Stimulated activated naive CD4-positive, alpha-beta T cell (primary cell): ENCODE results near the gene TIFAB.
"Not testable (repeated sequence)": the region's sequence is repeated elsewhere in the genome, so short reads cannot be mapped to it uniquely, and the experiment has no call there.

Source experiments
- DNase-seq, 6 experiments: peaks; one replicate each; lab custom pipeline; 2025; lab: John Stamatoyannopoulos, UW

Gene TIFAB, protein sequence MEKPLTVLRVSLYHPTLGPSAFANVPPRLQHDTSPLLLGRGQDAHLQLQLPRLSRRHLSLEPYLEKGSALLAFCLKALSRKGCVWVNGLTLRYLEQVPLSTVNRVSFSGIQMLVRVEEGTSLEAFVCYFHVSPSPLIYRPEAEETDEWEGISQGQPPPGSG

DNA sequence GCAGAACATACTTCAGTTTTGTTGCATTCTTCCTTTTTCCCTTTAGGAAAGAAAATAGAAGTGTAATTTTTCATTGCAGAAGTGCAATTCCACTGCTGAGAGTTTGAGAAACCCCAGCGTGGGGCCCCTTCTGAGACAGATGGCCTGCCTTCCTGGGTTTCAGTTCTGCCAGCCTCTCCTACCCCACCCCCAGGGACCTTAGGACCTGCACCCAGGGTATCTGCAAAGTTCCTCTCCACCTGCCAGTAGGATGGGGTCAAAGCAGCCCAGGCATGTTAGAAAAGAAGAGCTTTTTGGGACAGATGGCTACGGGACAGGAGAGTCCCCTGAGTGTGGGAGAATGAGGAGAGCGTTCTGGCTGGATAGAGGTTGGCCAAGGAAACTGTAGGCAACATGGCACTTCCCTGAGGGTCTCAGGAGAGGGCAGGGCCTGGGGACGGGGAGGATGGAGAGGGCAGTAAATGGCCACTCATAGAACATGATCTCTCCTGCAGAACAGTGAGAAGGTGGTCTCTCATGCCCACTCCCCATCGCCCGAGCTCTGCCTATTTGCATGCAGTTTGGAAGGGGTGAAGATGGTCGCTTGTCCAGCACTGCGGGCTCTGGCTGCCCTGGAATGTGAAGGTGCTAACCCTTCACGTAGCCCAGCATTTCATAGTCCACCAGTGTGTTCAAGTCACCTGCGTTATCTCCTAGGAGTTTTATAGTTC, at the start of gene TIFAB:
Gene TIFAB (minus strand): TSS at position 31 of the 710 bp plus-strand sequence. CDS start 2,412 bp downstream, outside the sequence.
- DNase-seq = no peak

DNA sequence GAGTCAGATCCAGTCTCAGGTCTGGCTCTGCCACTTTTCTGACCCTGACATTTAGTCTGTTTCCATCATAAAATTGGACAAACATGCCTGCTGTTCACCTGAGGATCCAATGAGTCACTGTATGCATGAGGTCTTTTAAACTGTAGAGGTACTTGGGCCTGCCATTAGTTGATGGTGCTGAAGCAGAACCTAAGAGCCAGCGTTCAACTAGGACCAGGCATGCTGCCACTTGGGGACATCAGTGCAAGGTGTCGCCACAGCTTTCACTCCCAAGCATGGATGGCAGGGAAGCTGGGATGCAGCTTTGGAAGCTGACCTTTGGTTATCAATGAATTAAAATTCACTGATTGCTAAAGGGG, 46.5 kb upstream of the TIFAB start:
- no peak for DNase-seq

DNA sequence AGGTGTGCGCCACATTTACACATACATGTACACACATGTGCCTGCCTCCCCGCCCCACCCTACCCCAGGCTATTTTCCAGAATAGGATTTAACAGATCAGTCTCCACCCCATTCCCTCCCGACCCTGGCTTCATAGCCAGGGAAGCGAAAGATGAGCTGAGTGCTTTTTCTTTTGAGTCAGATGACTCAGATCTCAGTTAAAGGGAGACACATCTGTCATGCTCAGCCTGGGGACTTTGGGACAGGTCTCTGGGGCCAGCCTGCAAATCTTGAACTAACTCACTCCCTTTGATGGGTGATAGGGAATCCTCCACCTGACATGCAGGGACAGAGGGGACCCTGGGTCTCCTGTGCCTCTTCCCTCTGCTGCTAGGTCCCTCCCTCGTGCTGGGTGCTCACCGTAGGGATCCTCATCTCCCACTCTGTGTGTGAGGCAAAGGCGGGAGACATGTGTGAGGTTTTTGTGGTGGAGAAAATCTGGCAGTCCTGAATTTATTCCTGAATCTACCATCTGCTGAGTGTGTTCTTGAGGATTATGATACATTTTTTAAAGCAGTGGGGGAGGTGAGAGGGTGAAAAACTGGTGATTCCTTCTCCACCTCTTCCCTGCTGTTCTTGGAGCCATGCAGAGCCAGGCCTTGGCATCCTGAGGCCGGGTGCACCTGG, 46.0 kb upstream of the TIFAB start:
- DNase-seq = no peak

DNA sequence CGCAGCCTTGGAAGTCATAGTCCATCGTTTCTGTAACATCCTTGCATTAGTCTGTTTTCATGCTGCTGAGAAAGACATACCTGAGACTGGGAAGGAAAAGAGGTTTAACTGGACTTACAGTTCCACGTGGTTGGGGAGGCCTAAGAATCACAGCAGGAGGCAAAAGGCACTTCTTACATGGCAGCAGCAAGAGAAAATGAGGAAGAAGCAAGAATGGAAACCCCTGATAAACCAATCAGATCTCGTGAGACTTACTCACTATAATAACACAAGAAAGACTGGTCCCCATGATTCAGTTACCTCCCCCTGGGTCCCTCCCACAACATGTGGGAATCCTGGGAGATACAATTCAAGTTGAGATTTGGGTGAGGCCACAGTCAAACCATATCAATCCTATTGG, 43.4 kb upstream of the TIFAB start:
- DNase-seq = not testable (repeated sequence)

DNA sequence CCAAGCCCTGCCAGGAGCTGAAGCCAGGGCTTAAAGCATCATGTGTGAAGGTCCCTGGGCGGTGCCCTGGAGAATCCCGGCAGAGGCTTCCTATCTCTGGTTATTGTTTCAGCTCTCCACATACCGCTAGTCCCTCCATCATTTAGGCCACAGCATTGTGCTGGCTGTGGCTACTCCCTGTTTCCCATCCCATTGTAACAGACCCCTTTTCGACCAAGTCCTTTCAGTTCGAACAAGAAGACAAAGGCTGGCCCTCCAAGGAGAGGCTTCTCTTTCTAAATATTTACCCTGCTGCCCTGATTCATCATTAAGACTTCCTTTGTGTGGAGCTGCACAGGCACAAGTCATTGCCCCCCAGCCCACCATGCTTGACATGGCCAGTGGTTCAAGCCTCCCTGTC, 42.0 kb upstream of the TIFAB start:
- DNase-seq = no peak

DNA sequence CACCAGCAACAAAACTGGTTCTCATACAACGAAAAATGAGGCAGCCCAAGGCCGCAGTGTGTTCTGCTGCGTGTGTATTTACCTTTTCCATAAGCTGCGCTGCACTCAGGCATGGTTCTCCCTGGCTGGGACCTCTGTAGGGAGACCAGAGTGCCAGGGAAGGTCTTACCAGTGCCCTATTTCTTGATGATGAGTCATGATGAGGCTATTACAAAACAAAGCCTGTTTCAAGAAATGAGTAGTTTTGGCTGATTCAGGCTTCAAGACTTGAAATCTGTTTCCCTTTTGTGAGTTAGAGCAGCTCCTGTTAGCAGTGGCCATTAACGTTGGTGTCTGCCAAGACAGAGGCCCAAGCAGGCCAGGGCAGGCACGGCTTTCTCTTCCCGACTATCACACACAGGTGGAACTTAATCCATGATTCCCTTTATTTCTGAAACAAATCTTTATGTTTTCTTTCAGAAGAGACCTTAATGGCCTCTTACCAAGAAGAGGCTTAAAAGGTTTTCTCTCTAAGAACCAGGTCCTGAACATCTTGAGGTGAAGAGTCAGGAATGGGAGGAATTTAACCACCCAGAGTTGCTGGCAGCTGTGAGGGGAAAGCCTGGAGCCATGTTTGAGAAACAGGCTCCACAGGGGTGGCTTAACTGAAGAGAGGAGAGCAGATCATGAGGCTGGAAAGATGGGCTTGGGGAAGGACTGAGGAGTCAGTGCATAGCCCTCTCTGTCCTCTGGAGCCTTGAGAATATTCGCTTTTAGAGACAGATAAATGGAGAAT, 41.4 kb upstream of the TIFAB start:
- DNase-seq = no peak

DNA sequence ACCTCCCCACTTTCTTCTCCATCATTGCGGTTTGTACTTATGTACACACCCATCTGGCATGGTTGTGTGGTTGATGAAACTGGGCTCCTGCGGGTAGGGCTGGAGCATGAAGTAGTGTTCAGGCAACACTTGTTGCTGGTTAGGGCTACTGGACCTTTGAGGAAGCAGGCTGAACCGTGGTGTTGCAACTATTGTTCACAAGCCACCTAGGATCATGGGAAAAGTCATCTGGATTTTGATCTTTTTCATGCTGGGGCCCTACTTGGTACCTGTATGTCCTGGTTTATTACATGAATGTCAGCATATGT, 40.1 kb upstream of the TIFAB start:
- no peak for DNase-seq

DNA sequence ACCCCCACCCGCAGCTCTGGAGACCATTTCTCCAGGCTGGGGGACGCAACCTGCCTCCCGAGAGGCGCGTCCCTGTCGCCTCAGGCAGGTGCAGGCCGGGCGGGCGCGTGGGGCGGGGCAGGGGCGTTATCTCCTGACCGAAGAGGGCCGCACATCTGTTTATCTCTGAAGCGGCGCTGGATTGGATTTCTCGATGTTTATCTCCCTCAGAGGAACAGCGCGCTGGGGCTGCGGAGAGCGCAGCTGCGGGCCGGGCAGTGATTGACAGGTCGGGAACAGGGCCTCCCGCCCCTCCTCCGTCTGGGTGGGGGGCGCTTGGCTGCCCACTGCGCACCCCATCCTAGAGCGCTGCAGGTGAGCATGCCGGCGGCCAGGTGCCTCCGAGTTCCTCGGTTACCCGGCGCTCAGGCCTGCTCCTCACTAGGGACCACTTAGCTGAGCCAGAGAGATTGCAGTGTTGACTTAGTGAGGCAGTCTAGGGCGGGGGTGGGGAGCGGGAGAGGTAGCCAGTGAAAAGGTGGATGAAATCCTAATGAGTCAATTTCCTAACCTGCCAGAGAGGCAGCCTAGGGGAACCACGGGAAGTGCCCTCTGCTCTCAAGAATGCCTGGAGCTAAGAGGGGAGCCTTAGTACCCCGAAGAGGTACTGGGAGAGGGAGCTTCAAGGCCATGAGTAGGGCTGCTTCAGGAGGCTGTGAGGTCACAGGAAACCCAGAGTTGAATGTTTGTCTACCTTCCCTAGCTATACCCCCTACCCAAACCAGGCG, 39.6 kb upstream of the TIFAB start:
- DNase-seq = no peak

DNA sequence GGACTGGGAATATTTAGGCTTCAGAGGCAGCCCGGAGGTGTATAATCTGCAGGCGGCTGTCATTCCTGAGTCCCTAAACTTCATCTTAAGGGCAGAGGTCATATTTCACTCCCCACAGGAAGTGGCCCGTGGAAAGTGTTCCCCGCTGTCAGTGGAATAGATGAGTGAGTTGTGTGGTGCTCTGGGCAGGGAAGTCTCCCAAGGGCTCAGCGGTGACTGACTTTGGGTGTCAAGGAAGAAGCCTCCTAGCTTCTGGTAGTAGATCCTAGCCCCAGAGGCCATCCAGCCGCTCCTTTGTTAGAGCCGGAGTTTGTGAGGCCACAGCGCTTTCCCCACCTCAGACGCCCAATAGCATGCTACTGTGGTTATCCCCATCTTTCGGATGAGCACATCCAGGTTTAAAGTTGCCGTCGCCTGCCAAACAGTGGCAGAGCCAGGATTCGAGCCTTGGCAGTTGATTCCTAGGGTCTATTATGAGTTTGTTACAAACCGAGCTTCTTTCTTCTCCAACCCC, 38.9 kb upstream of the TIFAB start:
- no peak for DNase-seq

DNA sequence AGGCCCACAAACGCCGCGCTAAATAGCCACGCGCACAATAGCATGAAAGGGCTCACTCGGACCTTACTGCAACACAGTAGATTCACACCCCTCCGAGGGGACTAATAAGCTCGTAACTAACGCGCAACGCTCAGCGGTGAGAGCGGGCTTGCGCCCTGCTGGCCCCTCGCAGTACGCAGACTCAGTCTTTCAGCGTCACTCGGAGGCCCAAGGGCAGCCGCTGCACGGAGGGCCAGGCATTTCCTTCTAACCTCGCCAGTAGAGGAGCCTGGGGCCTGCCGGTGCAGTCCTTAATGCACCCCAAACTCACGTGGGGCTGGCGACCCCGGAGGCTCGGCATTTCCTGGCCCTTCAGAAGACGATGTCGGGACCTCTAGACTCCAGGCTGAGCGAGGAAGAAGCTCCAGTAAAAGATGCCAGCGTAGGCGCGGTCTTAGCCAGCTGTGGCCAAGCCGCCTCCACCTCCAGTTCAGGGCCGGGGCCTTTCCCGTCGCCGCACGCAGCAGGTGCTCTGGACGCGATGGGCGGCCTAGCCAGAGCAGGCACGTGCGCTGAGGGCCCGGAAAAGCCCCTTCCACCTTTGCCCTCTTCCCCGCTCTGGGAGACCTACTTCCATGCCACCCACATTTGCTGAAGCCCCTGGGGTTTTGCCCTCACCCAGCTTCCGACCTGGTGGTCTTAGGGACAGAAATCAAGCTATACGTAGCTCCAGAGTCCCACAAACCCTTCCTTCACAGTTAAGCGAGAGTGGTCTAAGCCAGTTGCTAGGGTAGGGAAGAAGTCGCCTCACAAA, 38.3 kb upstream of the TIFAB start:
- DNase-seq = no peak

DNA sequence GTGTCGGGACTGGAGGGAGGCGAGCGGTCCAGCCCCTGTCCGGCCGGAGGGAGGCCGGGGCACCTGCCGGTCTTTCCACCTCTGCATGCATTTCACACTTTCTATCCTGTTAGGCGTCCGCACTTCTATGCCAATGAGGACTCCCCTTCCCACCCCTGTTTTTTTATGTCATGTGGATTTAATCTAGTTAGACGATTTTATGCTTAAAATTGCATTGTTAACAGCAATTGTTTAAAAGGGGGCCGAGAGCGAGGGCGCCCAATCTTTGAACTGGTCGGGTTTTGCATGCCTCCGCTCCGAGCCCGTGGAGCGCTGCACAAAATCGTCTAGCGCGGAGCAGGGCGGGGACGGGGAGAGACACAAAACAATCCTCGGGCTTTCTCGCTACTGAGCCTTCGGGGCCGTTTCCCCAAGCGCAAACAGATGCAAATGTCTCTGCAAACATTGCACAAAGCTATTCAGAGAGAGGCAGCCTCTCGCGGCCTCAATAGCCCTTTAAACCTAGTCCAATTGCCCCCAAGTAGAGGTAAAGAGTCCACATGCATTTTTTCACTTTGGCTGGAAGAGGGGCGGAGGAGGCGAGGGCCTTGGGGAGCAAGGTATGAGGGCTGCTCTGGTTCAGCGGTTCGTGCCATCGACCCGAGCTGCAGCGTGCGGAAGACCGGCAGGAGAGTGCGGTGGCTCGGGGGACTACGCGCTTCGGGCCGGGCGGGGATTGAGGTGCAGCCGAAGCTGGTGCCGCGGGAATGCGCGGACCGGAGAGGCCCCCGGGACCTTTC, 37.5 kb upstream of the TIFAB start:
- no peak for DNase-seq

DNA sequence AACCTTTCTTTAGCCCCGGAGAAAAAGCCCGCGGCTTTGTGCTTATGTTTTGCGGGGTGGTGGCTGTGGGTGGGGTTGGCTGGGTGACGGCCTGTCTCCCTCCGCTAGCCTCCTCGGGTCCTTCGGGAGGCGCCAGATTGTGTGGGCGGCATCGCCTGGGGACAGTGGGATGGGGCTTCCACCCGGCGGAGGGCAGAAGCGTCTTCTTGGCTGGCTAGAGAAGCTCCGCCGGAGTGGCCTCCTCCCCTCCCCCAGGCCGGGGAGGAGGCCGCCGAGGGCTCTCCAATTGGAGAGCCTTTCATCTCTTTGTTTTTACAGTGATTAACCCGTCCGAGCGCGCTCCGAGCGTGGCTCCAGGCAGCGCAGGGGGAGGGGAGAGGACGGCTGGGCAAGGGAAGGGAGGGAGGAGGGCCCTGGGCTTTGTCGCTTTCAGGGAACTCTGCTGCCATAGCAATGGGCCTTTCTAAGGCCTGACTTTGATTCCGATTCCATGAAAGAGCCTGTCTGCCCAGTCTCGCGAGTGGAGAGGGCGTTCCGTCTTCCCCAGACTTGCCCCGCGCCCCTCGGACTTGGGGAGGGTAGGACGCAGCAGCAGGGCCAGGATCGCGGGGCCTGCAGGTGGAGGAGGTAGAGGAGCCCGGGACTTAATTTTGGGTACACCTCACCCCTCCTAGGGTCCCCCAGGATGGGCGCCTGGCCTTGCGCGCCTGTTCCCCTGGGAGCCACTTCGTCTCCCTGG, 36.7 kb upstream of the TIFAB start:
- no peak for DNase-seq

DNA sequence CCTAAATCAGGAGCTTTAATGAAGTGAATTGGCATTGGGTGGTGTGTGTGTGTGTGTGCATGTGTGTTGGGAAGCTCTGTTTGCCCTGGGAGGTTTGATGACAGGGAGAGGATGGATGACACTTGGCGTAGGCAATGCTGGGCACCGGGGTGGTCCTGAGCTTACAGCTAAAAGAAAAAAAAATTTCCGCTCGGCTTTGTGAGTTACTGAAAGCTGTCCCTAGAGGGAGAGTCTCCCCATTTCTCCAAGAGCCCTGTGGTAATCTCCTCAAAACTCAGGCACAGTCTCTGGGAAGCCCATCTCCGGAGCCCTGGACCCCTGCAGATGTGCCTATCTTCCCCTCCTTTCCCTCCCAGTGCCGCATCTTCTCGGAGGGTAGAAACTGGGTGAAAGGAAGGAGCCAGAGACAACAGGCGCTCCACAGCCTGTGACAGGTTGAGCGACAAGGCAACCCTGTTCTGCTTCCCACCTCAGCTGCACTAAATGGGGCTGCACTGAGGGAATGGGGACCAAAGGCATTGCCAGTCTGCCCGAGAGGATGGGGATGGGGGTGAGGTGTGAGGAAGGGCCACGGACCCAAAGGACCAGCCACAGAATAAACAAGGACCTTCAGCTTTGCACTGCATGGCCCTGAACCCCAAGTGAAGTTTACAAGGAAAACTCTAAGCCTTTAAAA, 35.8 kb upstream of the TIFAB start:
- DNase-seq = no peak

DNA sequence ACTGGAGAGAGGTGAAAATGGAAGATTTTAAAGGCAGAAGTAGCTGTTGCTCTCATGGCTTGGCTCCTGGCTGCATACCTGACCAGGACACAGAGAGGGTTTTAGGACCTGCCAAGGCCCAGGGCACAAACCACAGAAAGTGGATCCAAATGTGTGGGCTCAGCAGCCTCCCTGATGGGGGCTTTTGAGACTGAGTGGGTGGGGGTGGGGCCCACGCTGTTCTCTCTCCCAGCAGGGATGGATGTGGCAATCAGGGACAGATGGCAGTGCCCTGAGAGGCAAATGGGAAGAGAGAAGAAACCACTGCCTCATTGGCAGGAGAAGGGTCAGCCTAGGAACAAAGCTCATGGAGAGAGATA, 34.9 kb upstream of the TIFAB start:
- no peak for DNase-seq

DNA sequence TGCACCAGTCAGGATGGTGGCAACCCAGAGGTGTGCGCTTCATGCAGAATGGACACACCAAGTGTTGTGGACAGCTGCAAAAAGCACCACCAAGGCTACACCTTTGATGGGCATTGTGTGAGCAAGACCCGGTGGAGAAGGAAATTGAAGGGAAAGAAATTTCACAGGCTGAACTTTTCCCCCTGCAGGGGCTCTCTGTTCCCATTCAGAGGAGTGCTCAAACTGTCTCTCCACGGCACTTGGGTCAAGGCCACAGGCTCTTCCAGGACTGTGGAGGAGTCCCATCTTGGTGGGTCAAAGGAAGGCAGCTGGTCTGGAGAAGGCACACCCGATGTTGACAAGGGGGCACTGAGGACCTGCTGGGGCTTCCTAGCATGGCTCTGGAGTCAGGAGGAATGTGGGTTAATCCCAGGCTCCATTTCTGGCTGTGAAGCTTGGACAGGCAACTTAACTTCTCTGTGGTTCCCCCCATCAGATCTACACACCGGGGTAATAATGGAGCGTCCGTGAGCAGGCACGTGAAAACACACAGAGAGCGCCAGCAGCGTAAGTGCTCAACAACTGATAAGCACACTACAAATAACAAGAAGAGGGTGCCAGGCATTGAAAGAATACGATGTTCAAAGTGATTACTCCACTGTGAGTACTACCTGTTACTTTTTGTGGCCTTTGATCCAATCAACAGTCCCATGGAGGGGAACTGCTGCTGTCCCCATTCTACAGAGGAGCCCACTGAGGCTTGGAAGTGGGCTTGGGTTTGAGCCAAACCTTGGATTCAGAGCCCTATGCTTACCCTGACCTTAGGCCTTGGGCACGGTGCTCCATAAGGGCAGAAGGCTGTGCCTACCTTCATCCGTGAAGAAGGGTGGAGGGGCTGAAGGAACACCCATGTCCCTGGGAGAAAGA, 34.2 kb upstream of the TIFAB start:
- DNase-seq = no peak

DNA sequence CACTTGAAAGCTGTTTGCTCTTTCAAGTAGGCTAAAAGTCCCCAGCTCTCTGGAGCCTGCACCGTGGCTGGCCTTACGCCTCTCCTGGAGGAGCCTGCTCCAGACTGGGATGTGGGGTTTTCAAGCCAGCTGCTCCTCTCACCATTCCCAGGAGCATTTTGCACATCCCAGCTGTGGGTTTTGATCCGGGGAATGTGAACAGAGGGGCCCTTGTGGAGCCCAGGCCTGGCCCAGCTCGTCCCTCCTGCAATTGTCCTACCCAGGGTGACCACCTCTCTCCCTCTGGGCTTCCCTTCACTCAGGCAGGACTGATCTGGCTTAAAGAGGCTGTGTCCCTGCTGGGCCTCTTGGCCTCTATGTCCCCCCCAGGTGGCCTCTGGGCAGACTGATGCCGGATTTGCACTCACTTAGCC, 32.5 kb upstream of the TIFAB start:
- DNase-seq = no peak

DNA sequence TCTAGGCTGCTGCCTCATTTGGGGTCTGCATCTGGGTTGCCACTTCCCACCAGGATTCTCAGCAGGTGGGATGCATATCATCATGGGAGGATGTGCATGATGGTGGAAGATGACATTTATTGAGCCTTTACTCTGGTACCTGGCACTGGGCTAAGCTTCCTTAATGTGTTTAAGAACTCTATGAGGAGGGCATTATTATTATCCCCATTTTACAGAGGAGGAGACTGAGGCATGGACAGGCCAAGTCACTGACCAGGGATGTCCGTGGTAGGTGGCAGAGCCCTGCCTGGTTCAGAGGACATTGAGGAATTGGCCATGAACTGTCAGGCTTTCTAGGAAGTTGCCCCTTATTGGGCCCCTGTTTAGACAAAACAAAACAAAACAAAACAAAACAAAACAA, 31.1 kb upstream of the TIFAB start:
- DNase-seq = no peak

DNA sequence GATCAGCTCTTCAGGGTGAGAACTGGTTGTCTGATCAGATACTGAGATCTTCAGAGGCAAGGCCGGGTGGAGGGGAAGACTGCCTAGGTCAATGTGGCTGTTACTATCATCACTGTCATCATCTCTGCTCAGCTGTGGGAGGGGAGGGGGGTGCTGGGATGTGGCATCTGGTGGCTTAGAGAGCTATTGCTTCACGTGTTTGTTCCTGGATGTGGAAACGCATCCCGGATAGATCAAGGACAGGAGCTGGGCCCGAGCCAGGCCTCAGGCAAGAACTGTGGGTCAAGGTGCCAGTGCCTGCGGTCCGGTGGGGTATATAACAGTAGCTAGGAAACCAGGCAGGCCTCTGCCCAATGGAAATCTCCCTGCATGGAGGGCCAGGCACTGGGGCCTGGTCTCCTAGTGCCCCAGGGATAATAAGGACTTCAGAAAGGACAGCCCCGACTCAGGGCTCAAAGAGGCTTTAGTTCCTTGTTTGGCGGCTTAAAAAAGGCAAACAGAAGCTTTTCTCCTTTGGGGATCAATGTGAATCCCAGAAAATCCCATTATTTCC, 30.3 kb upstream of the TIFAB start:
- no peak for DNase-seq
